Stimulated activated naive CD8-positive, alpha-beta T cell treated with anti-CD3 and anti-CD28 coated beads, Interleukin-15, Interleukin-2, amounts not matched to agents 100 U/mL and 50 U/mL, for 24 hours (primary cell): ENCODE measurements around the gene DNAJC18.
"Not testable (repeated sequence)": the region's sequence is repeated elsewhere in the genome, so short reads cannot be mapped to it uniquely, and the experiment has no call there.

Experiments
- ATAC-seq: fragments of 150-1000 bp; cut with Tn5 transposase; one replicate; pipeline ENCODE4 v1.10.0; 2021
- DNase-seq: peaks from one replicate; pipeline ENCODE4 v3.0.0; 2021

DNAJC18 gene

DNA sequence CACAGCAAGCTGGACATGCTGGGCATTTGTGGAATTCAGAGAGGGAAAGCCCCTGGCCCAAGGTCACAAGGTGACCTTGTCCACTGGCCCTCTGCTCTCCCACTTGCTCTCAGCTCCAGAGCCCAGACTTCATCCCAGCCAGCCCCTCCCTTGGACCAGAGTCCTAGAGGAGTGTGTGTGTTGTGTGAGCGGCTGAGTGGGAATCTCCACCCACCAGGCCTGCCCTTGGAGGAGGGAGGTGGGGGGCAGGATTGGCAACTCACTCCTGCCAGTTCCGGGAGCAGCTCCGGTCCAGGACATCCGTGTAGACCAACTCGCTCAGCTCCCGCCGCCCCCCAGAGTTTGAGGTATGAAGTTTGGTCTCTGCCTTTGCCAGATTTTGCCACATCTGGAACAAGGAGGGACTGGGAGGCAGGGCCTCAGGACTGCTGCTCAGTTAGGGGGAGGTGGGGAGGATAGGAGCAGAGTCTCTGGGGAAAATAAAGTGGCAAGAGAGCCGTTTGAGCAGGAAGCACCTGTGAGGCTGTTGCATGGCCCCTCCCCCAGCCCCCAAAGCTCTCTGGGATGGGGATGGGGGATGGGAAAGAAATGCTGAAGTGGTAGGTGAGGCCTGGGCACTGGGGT lies 51.0 kb downstream of the DNAJC18 start:
- DNase-seq (no peak), ATAC-seq (no peak)

DNA sequence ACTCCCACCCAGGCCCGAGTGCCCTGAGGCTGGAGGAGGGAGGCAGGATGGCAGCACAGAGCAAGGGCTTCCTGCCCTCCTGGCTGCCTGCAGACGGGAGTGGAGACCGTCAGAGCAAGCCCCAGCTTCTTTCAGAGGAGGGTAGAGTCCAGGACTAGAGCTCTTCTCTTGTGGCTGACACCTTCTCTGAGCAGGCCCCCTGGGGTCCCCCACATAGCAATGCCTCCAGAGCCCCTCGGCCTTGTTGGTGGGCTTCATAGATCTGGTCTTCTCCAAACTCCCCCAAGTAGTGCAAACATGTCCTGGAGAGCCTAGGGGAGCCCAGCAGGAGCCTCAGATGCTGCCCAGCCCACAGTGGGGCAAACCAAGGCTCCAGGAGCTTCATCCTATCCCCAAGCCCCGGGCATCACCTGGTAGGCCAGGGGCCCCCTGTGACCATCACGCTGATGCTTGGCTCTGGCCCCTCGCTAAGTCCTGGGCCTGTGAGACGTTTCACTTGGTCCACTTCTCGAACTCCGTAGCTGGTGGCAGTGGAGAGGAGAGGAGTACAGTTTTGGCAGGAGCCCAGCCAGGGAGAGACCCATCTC lies 51.6 kb downstream of the DNAJC18 start:
- ATAC-seq (no peak), DNase-seq (no peak)

DNA sequence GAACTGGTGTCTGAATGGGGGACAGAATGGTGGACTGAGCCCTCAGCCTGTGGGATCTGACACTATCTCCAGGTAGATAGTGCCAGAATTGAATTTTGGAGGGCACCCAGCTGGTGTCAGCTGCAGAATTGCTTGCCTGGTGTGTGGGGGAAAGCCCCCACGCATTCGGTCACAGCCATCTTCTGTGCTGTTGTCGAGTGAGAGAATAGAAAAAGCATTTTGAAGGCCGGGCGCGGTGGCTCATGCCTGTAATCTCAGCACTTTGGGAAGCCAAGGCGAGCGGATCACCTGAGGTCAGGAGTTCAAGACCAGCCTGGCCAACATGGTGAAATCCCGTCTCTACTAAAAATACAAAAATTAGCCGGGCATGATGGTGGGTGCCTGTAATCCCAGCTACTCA lies 52.4 kb downstream of the DNAJC18 start:
- DNase-seq, ATAC-seq: not testable (repeated sequence)

DNA sequence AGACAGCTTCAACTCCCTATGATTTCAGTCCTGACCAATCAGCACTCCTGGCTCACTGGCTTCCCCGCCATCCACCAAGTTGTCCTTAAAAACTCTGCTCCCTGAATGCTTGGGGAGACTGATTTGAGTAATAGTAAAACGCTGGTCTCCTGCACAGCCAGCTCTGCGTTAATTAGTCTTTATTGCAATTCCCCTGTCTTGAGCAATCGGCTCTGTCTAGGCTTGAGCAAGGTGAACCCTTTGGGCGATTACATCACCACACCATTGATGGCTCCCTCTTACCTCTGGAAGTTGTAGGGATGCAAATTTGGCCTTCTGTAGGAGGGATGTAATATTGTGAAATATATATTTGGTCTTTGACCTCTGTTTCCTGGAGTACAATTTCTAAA lies 53.3 kb downstream of the DNAJC18 start:
- ATAC-seq (no peak), DNase-seq (no peak)

DNA sequence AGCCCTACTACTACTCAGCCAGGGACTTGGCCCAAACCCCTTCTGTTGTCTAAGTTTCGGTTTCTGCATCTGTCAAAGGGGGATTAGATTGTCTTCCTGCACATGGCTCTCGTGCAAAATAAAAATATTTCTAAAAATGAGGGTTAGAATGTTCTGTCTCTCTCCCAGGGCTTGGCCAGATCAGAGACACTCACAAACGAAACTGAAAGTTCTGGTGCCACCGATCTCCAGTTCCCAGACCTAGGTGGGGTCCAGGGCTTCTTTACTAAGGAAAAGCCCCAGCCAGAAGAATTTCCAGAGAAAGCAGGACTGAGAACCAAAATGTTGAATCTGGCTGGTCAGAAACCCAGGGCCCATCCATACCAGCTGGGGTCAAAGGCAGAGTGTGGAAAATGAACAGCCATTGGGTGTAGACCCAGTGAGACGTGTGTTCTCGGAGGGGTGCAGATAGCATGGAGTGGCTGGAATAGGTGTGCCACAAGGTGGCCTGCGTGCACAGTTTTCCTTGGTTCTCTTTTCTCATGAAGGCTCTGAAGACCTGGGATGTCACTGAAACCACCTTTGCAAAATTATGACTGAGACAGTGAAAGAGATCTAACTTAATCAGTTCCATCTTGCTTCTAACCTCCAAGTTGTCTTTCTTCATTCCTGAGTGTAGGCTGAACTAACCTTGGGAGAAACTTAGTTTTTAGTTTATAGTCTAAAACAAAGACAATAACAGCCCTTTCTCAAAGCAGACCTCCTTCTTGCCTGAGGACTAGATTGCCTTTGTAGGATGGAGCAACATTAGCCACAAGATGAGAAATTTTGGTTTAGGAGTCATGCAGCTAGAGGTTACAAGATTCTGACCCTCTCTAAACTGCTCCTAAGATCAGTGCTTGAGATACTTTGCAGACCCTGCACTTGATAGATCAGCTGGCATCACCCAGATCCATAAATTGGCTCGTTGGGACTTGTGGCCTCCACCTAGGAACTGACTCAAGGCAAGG lies 54.0 kb downstream of the DNAJC18 start:
- DNase-seq, result no peak

DNA sequence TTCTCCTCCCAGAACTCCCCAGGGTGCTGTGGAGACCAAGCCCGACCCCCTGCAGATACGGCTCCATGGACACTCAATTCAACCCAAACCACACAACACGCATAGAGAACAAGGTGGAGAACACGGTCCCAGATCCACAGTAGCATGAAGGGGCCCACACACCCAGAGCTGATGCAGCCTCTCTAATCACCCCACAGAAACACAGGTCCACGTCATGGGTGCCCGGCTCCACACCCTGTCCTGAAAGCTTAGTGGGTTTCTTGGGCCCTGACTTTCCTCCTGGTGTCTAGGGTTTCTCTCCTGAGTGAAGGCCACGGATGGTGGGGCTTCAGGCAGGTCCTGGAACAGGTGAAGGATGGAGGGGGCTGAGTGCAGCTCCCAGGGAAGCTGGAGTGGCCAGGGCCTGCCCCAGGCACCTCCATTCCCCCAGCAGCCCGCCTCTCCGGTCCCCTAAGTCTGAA lies 54.7 kb downstream of the DNAJC18 start:
- DNase-seq, result no peak
- no peak for ATAC-seq

More for the DNA sequence above, 54.0 kb downstream of the DNAJC18 start:
- ATAC-seq, result no peak

DNA sequence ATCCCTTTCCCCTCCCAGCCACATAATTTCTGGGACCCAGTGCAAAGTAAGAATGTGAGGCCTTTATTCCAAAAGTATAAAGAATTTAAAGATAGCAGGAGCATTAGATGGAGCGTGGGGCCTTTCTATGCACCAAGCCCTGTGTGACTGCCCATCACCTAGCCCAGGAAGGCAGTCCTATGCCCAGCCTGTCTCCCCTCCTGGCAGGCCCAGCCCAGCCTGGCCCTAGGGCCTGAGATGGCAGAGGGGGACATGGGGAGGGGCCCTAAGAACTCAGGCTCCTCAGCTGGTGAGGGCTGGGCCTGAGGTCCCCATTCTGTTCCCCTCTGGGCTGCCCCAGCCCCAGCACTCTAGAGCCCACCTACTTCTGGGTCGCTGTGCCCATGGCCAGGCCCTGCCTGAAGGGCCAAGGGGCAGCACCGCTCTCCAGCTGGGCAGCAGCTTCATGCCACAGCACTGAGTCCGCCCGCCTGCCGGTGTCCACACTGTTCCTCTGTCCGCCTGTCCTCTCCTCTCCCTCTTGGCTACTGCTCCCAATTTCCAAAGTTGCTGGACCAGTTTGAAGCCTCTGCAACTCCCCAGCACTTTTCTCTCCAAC lies 55.2 kb downstream of the DNAJC18 start:
- DNase-seq (no peak), ATAC-seq (no peak)

DNA sequence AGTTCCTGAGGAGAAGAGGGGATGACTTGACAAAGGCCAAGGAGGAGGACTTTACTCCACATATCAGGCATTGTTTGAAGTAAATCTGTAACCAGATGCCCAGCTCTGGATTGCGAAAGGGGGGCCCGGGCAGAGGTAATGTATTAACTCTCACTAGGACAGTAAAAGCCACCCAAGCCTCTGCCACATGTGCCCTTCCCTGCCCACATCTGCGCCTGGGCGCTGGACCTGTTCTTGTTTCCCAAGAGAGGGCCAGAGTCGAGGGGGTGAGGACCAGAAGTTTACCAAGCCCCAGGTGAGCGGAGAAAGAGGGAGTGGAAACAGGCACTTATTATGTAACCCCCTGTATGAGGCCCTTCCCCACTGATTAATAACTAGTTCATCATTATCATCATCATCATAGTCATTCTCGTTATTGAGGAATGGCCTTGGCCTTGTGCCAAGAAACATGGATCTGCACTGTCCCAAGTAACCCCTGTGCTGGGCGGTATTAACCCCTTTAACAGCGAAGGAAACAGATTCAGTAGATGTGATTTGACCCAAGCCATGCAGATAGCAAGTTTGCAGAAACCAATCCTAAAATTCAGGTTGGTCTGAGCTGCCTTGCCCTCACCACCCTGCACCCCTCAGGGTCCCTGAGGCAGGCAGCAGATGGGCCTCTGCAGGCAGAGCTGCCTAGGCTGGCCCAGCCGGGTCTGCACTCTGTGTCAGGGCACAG lies 55.9 kb downstream of the DNAJC18 start, which contains the start of gene SLC23A1:
Gene SLC23A1 (minus strand): TSS at position 23 of the 718 bp plus-strand sequence. CDS start 44 bp downstream, outside the sequence.
- DNase-seq (no peak), ATAC-seq (no peak)

DNA sequence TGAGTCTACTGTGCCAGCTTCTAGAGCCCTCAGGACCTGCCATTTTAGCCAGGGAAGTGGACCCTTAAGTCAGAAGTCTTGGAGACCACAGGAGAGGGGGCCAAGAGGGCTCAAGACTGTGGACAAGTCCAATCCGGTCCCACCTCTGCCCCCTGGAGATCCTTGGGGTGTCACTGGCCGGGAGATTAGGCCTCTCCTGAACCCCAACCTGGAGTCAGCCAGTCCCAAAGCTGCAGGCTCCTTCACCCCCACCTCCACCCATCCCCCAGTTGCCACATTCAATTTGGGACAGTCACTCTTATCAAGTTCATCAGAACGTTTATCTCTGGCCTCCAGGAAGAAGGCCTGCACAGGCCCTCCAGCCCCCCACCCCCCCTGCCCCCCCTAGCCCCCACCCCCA lies 56.5 kb downstream of the DNAJC18 start:
- ATAC-seq, result no peak

DNA sequence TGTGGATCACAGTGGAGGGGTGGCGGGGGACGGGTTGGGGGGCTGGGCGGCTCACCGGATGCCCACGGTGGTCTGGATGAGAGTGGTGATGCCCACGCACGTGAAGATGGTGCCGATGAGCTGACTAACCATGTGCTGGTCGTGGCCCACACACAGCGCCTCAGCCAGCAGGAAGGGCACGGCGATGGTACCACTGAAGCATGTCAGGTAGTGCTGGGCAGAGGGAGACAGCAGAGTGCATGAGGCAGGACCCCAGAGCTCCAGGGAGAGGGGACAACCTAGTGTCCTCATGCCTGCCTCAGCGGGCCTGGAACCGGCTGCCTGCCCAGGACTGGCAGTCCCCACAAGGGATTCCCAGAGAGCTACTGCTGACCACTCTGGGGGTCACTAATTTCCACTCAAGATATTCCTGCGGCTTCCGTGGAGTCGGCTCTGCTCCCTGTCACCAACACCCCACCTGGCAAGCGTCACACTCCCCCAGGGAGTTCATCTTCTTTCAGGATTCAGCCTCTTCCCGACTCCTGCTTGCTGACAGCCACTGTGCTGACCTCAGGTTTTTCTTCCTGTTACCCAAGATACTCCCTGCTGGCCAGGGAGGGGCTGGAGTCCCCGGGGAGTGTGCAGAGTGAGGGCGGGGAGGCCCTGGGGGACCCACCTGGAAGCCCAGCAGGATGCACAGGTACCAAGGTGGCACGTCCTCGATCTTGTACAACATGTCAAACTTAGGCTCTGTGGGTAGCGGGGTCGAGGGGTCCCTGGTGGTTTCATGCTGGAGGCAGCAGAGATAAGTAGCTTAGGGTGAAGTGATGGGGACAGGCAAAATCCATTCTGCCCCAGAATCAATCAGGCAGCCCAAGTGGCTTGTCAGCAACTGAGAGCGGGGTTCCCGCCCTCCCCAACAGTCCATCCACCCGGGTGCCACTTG lies 57.2 kb downstream of the DNAJC18 start:
- no peak for DNase-seq
- no peak for ATAC-seq

More for the DNA sequence above, 56.5 kb downstream of the DNAJC18 start:
- no peak for DNase-seq

DNA sequence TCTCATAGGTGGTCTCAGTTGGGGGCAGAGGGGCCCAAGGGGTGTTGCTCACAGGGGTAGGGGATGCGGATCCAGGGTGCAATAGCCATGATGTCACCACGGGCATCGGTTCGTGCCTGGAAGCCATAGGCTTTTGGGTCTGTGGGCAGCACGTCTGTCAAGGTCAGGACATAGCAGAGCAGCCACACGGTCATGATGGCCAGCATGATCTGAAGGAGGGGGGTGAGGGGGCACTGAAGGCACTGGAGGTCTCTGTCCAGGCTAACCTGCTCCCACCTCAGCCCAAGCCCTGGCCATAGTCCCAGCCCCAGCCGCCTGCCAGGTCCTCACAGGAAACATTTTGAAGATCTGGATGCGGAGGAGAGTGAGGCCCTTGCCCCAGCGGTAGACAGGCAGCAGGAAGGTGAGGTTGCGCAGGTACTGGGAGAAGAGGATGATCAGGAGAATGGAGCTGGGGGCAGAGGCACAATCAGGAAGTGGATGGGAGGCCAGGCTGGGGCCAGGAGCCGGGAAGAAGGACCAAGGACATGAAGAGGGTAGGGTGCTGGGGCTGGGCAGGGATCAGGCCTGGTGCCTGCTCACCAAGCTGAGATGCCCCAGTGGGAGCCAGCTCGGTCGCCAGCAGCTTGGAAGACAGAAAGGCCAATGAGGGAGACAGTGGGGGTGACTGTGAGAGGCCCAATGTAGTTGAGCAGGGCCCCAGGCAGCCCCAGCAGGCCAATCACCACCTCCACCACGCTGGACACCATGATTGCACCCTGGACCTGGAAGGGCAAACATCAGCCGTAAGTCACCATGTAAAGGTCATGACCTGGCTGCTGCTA lies 59.5 kb downstream of the DNAJC18 start:
- ATAC-seq, result no peak
- DNase-seq, result no peak

DNA sequence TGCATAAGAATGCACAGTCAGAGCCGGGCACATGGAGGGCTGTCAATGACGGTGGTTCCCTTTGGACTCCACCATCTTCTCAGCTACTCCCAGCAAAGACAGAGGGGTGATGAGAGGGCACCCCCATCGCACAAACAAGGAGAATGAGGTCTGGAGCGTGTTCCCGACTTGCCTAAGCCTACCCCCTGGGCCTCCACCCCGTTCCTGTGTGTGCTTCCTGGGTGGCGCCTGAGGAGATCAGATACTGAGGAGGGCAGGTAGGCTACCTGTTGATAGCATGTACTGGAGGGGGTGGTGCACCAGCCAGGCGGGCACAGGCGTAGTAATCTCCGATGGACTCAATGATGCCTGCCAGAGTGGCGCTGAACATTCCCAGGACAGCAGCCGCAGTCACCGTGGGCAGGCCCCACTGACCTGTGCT lies 60.4 kb downstream of the DNAJC18 start:
- no peak for DNase-seq

DNA sequence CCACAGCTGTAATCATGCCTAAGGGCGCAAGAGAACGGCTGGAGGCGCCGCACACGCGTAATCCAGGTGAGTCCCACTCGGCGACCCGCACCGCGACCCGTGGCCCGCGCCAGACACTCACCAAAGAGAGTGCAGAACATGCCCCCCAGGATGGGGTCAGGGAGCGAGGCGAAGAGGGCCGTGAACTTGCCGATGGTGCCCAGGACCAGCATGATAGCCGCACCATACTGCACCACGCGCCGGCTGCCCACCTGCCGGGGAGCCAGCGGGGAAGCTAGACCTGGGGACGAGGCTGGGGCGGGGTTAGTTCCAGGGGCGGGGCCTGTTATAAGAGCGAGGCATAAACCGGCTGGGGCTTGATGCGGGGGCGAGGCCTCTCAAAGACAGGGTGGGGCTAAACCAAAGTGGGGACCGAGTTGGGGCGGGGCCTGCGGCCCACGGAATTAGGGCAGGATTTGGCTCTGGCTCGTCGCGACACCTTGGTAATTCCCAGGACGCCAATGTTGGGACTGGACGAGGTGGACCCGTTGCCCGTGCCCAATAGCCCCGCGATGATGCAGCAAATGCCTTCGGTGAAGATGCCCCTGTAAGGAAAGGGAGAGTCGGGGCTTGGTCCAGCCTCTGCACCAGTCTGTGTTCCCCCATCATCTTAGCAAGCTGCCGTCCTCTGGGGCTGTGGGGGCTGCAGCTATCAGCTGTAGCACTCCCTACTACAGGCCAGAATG lies 61.1 kb downstream of the DNAJC18 start:
- no peak for DNase-seq
- ATAC-seq, result no peak

More for the DNA sequence above, 60.4 kb downstream of the DNAJC18 start:
- ATAC-seq, result no peak

DNA sequence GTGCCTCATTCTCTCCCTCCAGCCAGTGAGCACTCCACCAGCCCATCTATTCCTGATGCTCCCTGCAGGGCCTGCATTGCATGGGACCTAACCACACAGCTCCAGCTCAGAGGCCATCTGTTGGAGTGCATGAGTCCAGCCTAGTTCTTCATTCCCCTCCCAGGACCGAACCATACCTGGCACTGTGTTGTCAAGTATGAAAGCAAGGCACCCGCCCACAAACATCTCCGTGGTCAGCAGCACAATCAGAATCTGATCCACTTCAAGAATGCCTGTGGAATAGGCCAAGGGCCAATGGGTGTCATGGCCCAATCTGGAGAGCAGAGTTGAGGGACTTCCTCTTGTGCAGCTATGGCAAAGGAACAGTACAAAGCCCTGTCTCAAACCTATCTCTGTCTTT lies 62.1 kb downstream of the DNAJC18 start:
- no peak for ATAC-seq
- DNase-seq, result no peak

DNA sequence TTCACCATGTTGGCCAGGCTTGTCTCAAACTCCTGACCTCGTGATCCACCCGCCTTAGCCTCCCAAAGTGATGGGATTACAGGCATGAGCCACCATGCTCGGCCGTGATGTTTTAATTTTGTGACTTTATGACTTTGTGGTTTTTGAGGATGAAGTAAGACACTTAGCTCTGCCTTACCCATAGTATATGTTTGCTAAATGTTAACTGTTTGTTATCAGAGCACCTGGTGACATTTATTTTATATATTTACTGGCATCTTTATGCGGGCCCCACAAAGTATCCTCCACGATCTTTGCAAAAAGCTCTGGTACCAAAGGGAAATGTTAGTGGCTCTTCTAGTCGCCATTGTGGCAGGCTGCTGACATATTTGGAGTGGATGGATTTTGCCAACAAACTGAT lies 63.0 kb downstream of the DNAJC18 start:
- ATAC-seq (no peak), DNase-seq (no peak)

DNA sequence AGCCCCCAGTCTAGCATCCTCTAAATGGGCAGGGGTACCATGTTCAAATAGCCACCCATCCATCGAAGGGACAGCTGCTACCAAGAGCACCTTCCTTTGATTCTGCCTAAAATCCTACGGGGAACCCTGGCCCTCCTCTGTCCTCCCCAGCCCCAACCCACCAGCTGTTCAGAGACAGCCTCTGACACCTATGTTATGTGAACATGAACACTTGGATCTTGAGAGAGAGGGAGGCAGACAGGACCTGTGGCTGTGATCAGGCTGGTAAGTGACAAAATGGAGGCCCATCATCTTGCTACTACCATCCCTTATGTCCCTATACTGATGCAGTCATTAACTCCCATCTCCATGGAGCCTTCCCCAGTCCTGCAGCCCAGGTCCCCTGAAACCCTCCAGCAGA lies 64.4 kb downstream of the DNAJC18 start:
- DNase-seq, result no peak
- no peak for ATAC-seq

DNA sequence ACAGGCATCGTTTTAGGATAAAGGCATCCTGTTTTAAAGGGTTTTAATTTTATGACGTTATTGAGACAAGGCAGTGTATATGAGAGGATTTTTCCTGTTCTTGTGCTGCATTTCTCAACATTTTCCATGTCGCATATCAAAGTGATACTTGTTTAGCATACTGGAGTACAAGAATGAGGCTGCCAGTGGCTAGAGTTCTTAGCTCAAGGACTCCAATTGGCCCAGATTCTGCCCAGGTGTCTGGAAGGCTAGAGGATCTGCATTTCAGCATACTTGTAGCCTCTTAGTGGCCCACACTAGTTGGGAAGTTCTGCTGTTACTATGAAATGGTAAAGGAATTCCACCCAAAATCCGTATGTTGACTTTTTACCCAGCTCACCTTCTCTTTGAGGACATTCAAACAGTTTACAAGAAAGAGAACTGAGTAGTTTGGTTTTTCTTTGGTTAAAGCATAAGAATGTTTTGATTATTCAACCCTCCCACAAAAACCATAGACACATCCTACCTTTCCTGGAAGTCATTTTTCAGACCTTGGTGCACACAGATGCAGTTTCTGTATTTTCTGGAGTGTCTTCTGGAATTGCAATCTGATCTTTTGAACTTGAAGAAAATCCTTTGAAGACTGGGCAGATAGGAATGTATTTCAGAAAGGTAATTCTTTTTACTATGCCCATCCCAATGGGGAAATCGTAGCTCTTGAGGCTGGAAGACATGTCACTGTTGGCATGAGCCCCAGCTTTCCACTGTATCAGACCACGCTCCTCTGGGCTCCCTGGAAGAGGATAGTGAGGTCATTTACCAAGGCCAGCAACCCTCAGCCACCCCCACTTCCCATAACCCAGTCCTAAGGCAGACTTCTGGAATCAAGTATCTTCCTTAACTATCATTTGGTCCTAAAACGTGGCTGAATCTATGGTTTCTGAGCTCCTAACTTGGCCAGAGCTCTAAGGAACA lies 67.6 kb downstream of the DNAJC18 start:
- DNase-seq, result no peak

DNA sequence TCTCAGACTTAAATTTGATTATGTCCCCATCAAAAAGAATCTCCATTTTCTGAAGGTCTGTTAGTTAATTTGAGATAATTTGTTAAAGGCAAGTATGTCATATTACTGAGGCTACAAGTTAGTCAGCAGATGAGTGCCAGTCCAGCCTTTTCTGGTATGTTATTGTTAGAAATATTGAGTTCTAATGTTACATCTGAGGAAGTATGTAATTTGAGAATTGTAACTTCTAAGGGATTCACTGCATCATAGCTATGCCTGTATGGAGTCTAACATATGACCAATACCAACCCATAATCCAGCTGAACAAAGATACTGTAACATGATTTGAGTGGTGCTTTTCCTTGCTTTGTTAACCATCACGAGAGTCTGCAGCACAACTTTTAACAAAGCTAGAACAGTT lies 70.1 kb downstream of the DNAJC18 start:
- DNase-seq, result no peak
- ATAC-seq, result no peak

More for the DNA sequence above, 67.6 kb downstream of the DNAJC18 start:
- ATAC-seq, result no peak
